BLaER1 (cell line): ENCODE data around the gene CYP1A1.
"Not testable (repeated sequence)": the region's sequence is repeated elsewhere in the genome, so short reads cannot be mapped to it uniquely, and the experiment has no call there.

Experiments
- H3K27ac ChIP-seq: shearing (Covaris generic); formaldehyde crosslinking; 2 replicates; pipeline ENCODE4 v1.8.1; 2022
- H3K27me3 ChIP-seq: shearing (Covaris generic); formaldehyde crosslinking; 2 replicates; pipeline ENCODE4 v1.8.1; 2022
- H3K36me3 ChIP-seq: shearing (Covaris generic); formaldehyde crosslinking; 2 replicates; pipeline ENCODE4 v1.8.1; 2022
- H3K4me1 ChIP-seq: shearing (Covaris generic); formaldehyde crosslinking; 2 replicates; pipeline ENCODE4 v1.8.1; 2022
- H3K4me2 ChIP-seq: shearing (Covaris generic); formaldehyde crosslinking; 2 replicates; pipeline ENCODE4 v1.8.1; 2022
- H3K4me3 ChIP-seq: shearing (Covaris generic); formaldehyde crosslinking; 2 replicates; pipeline ENCODE4 v1.8.1; 2022
- H3K9ac ChIP-seq: shearing (Covaris generic); formaldehyde crosslinking; 2 replicates; pipeline ENCODE4 v1.8.1; 2022
- H3K9me3 ChIP-seq: shearing (Covaris generic); formaldehyde crosslinking; 2 replicates; pipeline ENCODE4 v1.8.1; 2022
- H4K20me1 ChIP-seq: shearing (Covaris generic); formaldehyde crosslinking; 2 replicates; pipeline ENCODE4 v1.8.1; 2022
- Cebpa-rat ChIP-seq: shearing (Covaris generic); IDR thresholded peaks from 2 replicates; pipeline ENCODE4 v1.8.1; 2022

Gene CYP1A1

GRCh38 chr15:74742422-74742821 is 17.1 kb upstream of the CYP1A1 start:
- H3K9ac ChIP-seq = no peak overlapping the region
- H3K4me3 ChIP-seq = no peak overlapping the region
- peaks cover 63% of the 10 kb centered on the region for H3K9me3 ChIP-seq
- no peak overlapping the region for H3K27ac ChIP-seq
- no peaks in the 10 kb centered on the region for H3K4me1 ChIP-seq
- H3K4me2 ChIP-seq = no peak overlapping the region
- H3K27me3 ChIP-seq = no peaks in the 10 kb centered on the region
- H4K20me1 ChIP-seq = no peaks in the 10 kb centered on the region
- no peak for TF ChIP-seq Cebpa-rat
- no peaks in the 10 kb centered on the region for H3K36me3 ChIP-seq

- not testable (repeated sequence) for H3K9ac ChIP-seq, H3K4me3 ChIP-seq, H3K4me1 ChIP-seq, H3K27me3 ChIP-seq, H3K4me2 ChIP-seq, H3K27ac ChIP-seq, H3K36me3 ChIP-seq, H4K20me1 ChIP-seq
- peaks cover 81% of the 10 kb centered on the region for H3K9me3 ChIP-seq
These were observed 12.9 kb upstream of the CYP1A1 start for GRCh38 chr15:74738239-74738638.

- H3K9ac ChIP-seq = no peak overlapping the region
- no peaks in the 10 kb centered on the region for H4K20me1 ChIP-seq
- H3K27ac ChIP-seq = no peak overlapping the region
- peaks cover 54% of the 10 kb centered on the region for H3K9me3 ChIP-seq
- H3K36me3 ChIP-seq = no peaks in the 10 kb centered on the region
- H3K4me1 ChIP-seq = no peaks in the 10 kb centered on the region
- no peaks in the 10 kb centered on the region for H3K27me3 ChIP-seq
- H3K4me3 ChIP-seq = no peak overlapping the region
- H3K4me2 ChIP-seq = no peak overlapping the region
- no peak for TF ChIP-seq Cebpa-rat
These were observed 10.0 kb upstream of the CYP1A1 start for GRCh38 chr15:74735305-74735704.

- Histone ChIP-seq H3K9me3 (peaks cover 34% of the 10 kb centered on the region), H3K4me1 (no peaks in the 10 kb centered on the region), H3K4me3 (no peak overlapping the region), H4K20me1 (no peaks in the 10 kb centered on the region), H3K36me3 (no peaks in the 10 kb centered on the region), H3K27ac (no peak overlapping the region), H3K4me2 (no peak overlapping the region), H3K9ac (no peak overlapping the region), H3K27me3 (no peaks in the 10 kb centered on the region)
- TF ChIP-seq Cebpa-rat = no peak
These were observed 7.9 kb upstream of the CYP1A1 start for GRCh38 chr15:74733269-74733668.

- Histone ChIP-seq H3K9ac (no peak overlapping the region), H3K4me1 (no peaks in the 10 kb centered on the region), H3K27me3 (peaks cover 3% of the 10 kb centered on the region), H3K27ac (no peak overlapping the region), H4K20me1 (no peaks in the 10 kb centered on the region), H3K4me3 (no peak overlapping the region), H3K36me3 (no peaks in the 10 kb centered on the region), H3K9me3 (peaks cover 30% of the 10 kb centered on the region), H3K4me2 (no peak overlapping the region)
- no peak for TF ChIP-seq Cebpa-rat
These were observed 7.5 kb upstream of the CYP1A1 start for GRCh38 chr15:74732846-74733245.

- peaks cover 11% of the 10 kb centered on the region for H3K4me1 ChIP-seq
- H3K9me3 ChIP-seq = peaks cover 9% of the 10 kb centered on the region
- H3K36me3 ChIP-seq = no peaks in the 10 kb centered on the region
- H3K4me2 ChIP-seq = no peak overlapping the region
- H3K9ac ChIP-seq = no peak overlapping the region
- H3K27me3 ChIP-seq = peaks cover 24% of the 10 kb centered on the region
- no peak for TF ChIP-seq Cebpa-rat
- no peak overlapping the region for H3K27ac ChIP-seq
- no peaks in the 10 kb centered on the region for H4K20me1 ChIP-seq
- no peak overlapping the region for H3K4me3 ChIP-seq
These were observed 5.4 kb upstream of the CYP1A1 start for GRCh38 chr15:74730619-74731316.

- Histone ChIP-seq H3K27me3 (peaks cover 38% of the 10 kb centered on the region), H3K4me1 (peaks cover 12% of the 10 kb centered on the region)
- not testable (repeated sequence) for H3K36me3 ChIP-seq, H3K4me2 ChIP-seq, H4K20me1 ChIP-seq, H3K9ac ChIP-seq, H3K27ac ChIP-seq, H3K4me3 ChIP-seq, H3K9me3 ChIP-seq
These were observed 4.0 kb upstream of the CYP1A1 start for GRCh38 chr15:74729372-74729771.

- H3K9me3 ChIP-seq, H3K27ac ChIP-seq, H3K4me2 ChIP-seq, H3K9ac ChIP-seq, H3K36me3 ChIP-seq, H4K20me1 ChIP-seq, H3K4me3 ChIP-seq: not testable (repeated sequence)
- Histone ChIP-seq H3K27me3 (peaks cover 41% of the 10 kb centered on the region), H3K4me1 (peaks cover 12% of the 10 kb centered on the region)
These were observed 3.4 kb upstream of the CYP1A1 start for GRCh38 chr15:74728699-74729098.

- Histone ChIP-seq H3K36me3 (no peaks in the 10 kb centered on the region), H3K27ac (no peak overlapping the region)
These were observed 2.4 kb upstream of the CYP1A1 start for GRCh38 chr15:74727727-74728126.

GRCh38 chr15:74726774-74727164 is 1.4 kb upstream of the CYP1A1 start:
- peaks cover 12% of the 10 kb centered on the region for H3K4me1 ChIP-seq
- H3K4me3 ChIP-seq = peak overlapping the region; percentile 68
- no peaks in the 10 kb centered on the region for H3K36me3 ChIP-seq
- no peak overlapping the region for H3K9ac ChIP-seq
- H3K27me3 ChIP-seq = peaks cover 41% of the 10 kb centered on the region
- H3K27ac ChIP-seq = no peak overlapping the region
- H3K9me3 ChIP-seq = no peaks in the 10 kb centered on the region
- no peak for TF ChIP-seq Cebpa-rat
- H4K20me1 ChIP-seq = peaks cover 6% of the 10 kb centered on the region; the same call in 1 of the 2 replicates
- peak overlapping the region; percentile 97 for H3K4me2 ChIP-seq

More at GRCh38 chr15:74727727-74728126, 2.4 kb upstream of the CYP1A1 start:
- H3K9ac ChIP-seq = no peak overlapping the region
- TF ChIP-seq Cebpa-rat = no peak
- no peak overlapping the region for H3K4me2 ChIP-seq
- peaks cover 12% of the 10 kb centered on the region for H3K4me1 ChIP-seq
- H3K27me3 ChIP-seq = peaks cover 41% of the 10 kb centered on the region
- no peaks in the 10 kb centered on the region for H3K9me3 ChIP-seq
- no peak overlapping the region for H3K4me3 ChIP-seq
- peaks cover 6% of the 10 kb centered on the region; the same call in 1 of the 2 replicates for H4K20me1 ChIP-seq
